ENCODE measurements around the gene IFITM2.

Gene IFITM2

DNA sequence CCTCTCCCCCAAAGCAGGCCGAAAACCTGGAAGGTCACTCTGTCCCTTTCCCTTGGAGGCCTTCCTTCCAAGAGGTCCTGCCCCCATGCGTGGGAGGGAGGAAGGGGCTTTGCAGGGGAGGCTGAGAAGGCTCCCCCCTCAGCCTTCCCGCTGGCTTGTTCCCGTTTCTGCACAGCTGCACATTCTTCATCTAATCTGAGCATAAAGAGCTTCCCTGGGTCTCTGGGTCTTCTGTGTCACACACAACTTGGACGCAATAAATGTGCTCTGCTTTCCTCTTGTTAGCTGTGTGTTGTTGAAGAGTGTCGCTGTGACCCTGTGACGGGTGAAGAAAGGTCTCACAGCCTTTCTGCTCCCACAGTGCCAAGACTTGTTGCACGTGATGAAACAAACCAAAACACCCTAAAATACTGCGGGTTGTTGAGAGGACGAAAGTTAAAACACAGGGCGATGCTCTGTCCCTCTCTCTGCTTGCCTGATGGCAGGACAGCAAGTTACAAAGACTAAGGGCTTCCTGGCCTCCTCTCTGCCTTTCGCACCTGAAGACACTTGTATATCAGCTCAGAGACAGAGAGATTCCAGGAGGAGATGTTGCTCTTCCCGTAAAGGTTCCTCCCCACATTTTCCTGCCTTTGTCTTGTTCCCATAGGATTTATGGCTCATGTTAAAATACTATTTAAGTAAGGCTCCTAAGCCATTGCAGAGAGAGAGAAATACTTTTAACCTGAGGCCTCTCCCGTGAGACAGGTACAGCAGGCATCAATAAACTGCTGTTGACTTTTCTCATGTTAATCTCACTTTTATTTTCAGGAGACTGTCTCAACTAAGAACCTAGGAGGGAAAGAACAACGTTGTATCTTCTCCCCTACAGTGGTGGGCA, 28.4 kb downstream of the IFITM2 start:
- no peak overlapping the region for H3K27ac ChIP-seq
- TF ChIP-seq, protein P1, sequence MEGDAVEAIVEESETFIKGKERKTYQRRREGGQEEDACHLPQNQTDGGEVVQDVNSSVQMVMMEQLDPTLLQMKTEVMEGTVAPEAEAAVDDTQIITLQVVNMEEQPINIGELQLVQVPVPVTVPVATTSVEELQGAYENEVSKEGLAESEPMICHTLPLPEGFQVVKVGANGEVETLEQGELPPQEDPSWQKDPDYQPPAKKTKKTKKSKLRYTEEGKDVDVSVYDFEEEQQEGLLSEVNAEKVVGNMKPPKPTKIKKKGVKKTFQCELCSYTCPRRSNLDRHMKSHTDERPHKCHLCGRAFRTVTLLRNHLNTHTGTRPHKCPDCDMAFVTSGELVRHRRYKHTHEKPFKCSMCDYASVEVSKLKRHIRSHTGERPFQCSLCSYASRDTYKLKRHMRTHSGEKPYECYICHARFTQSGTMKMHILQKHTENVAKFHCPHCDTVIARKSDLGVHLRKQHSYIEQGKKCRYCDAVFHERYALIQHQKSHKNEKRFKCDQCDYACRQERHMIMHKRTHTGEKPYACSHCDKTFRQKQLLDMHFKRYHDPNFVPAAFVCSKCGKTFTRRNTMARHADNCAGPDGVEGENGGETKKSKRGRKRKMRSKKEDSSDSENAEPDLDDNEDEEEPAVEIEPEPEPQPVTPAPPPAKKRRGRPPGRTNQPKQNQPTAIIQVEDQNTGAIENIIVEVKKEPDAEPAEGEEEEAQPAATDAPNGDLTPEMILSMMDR (conservative IDR thresholded peaks at IDR 0.05) = no peak

DNA sequence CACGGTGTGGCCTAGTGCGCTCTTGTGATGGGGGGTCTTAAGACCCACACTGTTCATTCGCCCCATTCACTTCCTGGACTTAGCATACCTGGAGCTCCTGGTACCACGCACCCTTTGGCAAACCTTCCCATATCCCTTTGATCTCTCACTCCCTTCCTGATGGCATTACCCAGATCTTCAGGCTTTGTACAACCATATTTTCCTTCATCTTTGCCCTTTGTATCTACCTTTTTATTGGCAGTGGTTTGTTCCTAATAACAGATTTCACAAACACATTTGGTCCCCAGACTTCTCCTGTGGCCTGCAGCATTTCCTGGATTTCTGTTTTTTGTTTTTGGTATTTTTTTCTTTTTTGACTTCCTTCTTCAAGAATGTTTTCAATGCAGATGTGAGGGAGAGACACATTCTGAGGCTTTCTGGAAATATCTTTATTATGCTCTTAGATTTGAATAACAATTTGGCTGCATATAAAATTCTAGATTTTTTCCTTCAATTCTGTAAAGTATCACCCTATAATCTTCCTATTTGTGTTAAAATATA, 29.1 kb downstream of the IFITM2 start:
- H3K27ac ChIP-seq = no peak overlapping the region
- TF ChIP-seq, protein P1 (conservative IDR thresholded peaks at IDR 0.05) = no peak

DNA sequence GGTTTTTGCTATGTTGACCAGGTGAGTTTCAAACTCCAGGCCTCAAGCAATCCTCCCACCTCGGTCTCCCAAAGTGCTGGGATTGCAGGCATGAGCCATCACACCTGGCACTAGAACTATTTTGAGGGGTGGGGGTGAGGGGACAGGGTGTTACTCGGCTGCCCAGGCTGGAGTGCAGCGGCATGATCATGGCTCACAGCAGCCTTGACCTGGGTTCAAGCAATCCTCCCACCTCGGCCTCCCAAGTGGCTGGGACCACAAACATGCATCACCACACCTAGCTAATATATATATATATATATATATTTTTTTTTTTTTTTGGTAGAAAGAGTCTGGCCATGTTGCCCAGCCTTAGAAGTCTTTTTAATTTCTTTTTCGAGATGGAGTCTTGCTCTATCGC, 30.1 kb downstream of the IFITM2 start:
- H3K27ac ChIP-seq = no peak overlapping the region
- TF ChIP-seq, protein P1 (conservative IDR thresholded peaks at IDR 0.05) = no peak

DNA sequence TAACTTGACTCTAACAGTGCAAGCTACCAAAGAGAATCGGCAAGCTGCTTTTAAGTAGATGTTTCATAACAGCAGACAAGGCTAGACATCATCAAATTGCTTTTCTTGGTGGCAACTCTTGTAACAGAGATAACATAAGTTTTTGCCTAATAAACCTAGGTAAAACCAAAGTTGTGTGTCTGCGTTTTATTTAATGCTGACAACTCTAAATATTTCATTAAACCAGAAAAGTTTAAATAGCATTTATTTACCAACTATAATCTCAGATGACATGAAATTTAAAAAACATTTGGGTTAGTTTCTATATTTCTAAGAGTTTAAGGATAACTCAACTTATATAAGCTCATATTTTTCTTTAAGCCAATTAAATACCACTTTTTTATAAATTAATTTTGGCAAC, 32.3 kb downstream of the IFITM2 start:
- TF ChIP-seq, protein P1 (conservative IDR thresholded peaks at IDR 0.05) = no peak
- no peak overlapping the region for H3K27ac ChIP-seq

DNA sequence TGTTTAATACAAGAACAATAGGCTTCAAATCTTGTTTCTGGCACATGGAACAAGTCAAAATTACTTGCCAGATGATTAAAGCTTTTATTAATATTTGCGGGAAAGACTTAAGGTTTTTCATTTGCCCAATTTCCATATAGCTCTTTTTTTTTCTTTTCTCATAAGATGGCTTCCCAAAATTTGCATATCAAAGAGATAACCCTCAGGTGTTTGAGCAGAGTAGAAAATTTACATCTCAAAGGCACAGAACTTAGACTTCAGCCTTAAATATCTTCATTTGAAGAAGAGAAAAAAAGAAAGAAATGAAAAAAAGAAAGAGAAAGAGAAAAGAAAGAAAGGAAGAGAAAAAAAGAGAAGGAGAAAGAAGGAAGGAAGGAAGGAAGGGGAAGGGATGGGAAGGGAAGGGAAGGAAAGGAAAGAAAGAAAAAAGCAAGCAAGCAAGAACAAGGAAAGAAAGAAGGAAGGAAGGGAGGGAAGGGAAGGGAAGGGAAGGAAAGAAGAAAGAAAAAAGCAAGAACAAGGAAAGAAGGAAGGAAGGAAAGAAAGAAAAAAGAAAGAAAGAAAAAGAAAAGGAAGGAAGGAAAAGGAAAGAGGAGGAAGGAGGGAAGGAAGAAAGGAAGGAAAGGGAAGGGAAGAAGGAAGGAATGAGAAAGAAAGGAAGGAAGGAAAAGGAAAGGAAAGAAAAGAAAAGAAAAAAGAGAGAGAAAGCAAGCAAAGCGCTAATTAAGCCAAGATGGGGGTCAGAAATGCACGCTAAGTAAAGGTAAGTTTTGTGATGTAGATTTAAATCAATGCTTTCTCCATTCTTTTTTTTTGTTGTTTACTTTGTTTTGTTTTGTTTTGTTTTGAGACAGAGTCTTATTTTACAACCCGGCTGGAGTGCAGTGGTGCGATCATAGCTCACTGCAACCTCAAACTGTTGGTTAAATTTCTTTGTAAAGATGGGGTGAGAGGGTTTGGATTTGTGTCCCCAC, 33.2 kb downstream of the IFITM2 start:
- no peak overlapping the region for H3K27ac ChIP-seq
- TF ChIP-seq, protein P1 (conservative IDR thresholded peaks at IDR 0.05) = no peak

DNA sequence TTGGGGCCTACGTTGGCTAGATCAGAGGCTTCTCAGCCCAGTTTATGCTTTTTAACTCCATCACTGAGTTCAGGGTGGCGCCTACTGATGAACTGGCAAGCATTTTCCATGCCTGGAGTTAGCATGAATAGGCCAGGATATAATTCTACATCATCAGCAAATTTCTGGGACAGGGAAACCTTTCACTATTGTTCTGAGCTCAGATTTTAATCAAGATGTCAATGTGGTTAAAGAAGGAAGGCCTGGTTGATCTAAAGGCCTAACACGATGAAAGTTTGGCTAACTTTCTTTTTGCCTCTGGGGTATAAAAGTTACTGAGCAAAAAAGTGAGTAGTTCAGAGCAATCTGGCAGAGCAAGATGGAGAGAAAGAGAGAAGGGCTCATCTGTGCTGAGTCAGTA, 34.7 kb downstream of the IFITM2 start:
- TF ChIP-seq, protein P1 (conservative IDR thresholded peaks at IDR 0.05) = no peak
- no peak overlapping the region for H3K27ac ChIP-seq

All from VCaP (cell line).